GM19455 (cell line): ENCODE measurements around the gene EPSTI1.
A peak's percentile ranks its signal among the peaks of the same experiment; 100 is the strongest.
"Not testable (repeated sequence)": the region's sequence is repeated elsewhere in the genome, so short reads cannot be mapped to it uniquely, and the experiment has no call there.

ENCODE experiments used
- ATAC-seq: cut with Tn5 transposase; IDR thresholded peaks from one replicate; pipeline ENCODE4 v1.9.1; 2021; ENCODE audit not compliant: unreplicated experiment

The EPSTI1 gene

DNA sequence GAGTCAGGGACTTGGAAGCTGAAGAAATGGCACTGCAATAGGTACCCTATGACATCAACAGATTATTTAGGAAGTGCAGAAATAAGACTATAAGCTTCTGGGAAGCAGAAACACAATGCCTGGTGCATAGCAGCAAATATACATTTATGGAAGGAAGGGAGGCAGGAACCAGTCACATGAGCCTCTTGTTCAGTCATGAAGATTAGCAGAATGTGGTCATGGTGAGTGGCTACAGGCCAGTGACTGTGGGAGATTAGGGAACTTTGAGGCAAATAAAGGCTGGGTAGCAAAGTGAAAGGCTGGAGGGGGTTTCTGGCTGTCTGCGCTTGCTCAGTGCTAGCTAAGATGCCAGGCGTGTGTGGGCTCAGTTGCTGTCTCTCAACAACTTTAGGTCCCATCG lies 96.3 kb downstream of the EPSTI1 start:
- ATAC-seq = no peak

DNA sequence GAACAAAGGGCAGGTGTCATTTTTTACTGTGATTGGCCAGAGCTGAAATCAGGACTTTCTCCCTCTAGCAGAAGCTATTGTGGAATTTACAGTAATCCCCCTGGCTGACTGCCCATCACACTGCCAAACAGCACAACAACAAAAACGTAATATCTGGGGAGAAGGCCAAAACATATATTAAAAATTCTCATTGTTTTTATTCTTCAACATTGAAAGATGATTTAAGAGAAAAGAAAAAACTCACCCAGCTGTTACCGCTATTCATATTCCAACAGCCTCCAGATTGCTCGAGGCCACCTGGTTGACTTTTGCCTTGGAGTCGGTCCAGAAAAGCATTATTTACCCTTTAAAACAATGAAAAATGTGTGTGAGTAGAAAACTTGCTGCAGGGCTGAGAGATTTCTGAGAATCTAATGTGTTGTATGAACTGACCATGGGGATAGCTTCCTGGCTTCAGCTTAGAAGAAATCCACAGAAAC lies 97.2 kb downstream of the EPSTI1 start:
- ATAC-seq = no peak

DNA sequence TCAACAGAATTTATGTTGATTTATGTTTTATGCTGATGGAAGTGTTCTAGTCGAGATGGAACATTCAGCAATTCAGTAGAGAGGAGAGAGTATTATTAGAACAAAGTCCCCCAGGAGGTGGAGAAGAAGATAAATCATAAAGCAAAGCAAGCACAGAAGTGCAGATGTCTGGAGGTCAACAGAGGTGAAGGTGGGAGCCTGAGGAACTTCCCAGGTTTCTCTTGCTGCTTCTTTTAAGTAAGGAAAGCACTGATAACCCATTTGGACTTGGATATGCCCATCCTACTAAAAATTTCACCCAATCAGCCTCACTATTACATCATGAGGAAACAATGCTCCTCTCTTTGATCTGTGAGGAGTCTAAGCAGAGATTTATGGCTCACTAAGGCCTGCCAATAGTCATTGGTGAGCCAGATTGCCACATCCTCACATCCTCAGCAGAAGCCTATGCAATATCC lies 98.8 kb downstream of the EPSTI1 start:
- no peak for ATAC-seq

DNA sequence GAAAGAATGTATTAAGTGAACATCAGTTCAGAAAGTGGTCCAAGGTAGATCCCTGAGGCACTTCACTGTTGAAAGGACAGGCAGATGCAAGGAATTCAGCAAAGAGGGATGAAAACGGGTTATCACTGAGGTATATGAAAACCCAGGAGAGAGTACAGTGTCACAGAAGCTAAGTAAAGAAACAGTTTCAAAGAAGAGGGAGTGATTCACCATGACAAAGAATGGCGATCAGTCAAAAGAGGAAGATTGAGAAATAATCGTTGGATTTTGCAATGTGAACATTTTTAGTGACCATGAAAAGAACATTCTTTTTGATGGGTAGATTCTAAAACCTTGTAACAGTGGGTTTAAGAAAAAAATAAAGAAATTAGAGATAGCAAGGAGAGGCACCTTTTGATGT lies 99.3 kb downstream of the EPSTI1 start:
- ATAC-seq = no peak

- ATAC-seq = no peak
These were observed 100.5 kb downstream of the EPSTI1 start for GRCh38 chr13:42891591-42891990.

DNA sequence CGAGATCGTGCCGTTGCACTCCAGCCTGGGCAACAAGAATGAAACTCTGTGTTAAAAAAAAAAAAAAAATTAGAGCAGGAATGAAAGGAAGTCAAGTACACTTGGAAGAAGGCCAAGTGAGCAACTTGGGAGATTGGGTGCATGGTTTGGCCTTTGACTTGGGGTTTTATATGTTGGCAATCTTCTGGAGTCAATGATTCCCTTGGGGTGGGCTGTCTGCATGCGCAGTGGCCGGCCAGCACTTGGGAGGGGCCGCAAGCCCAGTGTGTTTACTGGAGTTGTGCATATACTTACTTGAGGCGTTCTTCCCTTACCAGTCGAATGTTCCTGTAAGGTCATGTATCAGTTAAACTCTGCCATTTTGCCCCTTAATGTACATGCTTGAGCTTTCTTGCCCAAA lies 106.7 kb downstream of the EPSTI1 start:
- ATAC-seq = no peak

DNA sequence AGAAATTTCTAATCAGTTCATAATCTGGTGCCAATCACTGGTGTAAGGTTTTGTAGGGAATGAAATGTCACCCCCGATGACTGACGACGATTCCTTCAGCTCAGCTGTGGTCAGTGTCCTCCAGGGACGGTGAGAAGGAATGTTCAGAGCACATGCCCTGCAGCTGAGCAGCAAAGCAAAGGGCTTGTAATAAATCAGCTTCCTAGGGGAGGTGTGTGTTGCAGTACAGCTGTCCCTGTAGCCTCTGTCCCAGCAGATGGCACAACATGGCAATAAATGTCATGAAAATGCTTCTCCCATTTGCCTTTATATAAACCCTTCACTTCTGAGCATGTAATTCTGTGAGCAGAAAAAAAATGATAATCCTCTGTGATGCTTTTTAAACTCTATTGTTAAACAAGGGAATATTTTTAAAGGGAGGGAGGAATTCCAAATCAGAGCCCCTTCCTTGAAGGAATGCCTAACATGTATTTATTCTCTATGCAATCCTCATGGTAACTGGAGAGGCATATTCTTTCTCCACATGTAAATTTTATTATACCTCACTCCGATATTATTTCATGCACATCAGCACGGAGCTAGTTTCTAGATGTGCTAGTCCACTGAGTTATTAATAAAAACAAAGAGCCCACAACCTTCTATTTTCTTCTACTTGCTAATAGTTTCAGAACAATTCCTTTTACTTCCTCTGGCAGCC lies 108.1 kb downstream of the EPSTI1 start:
- no peak for ATAC-seq

DNA sequence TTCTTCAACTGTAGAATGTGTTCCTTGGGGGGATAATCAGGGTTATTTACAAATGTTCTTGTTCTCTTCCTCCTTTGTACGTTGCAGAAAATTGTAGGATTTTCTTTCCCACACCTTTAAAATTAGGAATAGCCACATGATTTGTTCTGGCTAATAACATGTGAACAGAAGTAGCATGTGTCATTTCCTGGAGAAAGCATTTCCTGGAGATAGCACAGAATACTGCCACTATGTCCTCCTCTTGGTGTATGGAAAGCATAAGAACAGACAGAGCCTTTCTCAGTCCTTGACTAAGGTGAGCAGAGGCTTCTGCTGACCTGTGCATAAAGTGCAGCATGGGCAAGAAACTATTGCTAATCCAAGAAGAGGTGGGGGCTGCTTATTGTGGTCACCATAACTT lies 108.9 kb downstream of the EPSTI1 start:
- ATAC-seq = no peak

GRCh38 chr13:42880056-42880605 lies 111.9 kb downstream of the EPSTI1 start:
- ATAC-seq = no peak

- ATAC-seq = no peak
These were observed 113.3 kb downstream of the EPSTI1 start for GRCh38 chr13:42878721-42879120.

DNA sequence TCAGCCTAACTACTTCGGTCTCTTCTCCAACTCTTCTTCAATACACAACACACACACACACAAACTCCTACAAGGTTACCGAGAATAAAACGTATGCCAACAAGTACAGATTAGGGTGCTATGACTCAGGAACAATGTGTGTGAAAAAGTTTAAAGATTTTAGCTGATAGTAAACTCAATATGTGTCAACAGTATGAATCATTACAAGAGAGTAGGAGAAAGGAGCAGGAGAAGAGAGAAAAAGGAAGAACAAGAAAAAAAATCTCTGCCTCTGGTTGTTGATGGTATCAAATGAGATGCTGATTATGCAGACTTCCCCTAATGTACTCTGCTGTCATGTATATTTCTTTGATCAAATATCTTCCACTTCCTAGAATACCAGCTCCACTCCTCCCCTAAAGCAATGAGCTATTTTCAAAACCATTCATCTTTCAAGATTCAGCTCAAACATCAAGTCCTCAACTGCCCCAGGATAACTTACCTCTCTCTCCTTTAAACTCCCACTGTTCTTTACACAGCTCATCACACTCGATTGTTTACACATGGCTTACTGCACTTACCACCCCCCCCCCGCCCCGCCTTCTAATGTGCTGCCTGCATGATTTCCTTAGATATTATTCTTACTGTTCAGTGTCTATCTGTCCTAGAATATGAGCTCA lies 115.0 kb downstream of the EPSTI1 start:
- ATAC-seq = no peak

GRCh38 chr13:42876270-42876714 lies 115.7 kb downstream of the EPSTI1 start:
- ATAC-seq = peak; percentile 91

- ATAC-seq = peak; percentile 31
These were observed 116.4 kb downstream of the EPSTI1 start for GRCh38 chr13:42875475-42876269.

- no peak for ATAC-seq
These were observed 117.8 kb downstream of the EPSTI1 start for GRCh38 chr13:42874221-42874620.

GRCh38 chr13:42873081-42873480 lies 119.0 kb downstream of the EPSTI1 start:
- ATAC-seq = no peak

DNA sequence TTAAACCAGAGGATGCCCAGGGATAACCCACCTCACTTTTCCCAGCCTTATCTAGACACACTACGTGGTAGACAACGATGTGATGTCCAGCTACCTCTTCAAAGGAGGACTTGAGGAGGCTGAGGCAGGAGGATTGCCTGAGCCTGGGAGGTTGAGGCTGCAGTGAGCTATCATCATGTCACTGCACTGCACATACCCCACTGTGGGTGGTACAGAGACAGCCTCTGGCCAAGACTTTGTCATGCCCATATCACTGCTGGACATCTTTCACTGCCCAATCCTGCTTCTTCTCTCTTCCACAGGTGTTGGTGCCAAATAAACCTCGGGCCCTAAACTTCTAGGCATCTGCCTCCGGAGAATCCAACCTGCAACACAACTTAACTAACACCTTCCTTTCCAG lies 124.8 kb downstream of the EPSTI1 start:
- no peak for ATAC-seq

DNA sequence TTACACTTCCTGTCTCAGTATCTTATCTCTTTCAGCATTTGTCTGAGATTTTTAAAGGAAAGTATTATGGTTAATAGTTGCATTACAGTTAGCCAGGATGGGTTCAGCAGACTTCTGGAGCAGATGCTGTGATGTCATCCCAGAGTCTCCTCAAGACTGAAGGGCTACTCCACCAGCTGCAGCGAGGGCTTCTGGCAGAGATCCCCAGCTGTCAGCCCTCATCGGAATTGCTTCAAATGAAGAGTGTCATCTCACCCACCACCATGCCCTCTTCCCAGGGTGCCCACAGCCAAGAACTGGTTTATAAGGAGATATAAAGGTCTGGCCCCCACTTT lies 126.3 kb downstream of the EPSTI1 start:
- no peak for ATAC-seq

DNA sequence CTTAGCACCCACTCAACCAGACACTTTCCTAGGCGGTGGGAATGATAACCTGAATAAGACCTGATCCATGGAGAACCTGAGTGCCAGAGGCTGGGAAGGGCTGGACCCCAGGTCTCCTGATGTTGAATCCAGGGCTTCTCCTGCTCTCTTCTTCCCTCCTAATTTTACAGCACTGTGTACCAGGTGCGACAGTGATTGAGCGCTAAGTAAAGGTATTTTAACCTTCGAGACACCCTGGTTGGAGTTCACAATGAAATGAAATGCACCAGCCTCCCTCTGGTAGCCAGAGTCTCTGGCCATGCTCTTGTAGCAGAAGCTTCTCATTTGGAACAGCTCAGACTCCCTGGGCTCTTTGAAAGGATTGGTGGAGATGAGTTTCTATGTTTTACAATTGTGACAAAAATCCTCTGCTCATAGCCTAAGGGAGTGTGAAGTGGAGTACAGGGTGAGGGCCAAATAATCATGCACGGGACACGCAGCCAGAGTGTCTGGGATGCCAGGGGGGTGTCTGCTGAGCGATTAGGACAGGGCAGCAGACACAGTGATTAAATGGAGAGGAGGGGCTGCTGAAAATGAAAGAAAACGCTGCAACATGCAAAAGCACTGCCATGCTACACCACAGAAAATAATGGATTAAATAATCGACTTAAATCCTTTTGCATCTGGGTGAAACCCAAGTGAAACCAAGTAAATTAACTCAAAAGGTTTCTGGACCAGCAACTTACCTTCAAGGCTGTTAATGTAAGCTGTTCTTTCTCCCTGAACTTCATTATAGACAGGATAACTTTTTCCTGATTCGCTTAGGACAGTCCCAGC lies 126.9 kb downstream of the EPSTI1 start:
- ATAC-seq = no peak

DNA sequence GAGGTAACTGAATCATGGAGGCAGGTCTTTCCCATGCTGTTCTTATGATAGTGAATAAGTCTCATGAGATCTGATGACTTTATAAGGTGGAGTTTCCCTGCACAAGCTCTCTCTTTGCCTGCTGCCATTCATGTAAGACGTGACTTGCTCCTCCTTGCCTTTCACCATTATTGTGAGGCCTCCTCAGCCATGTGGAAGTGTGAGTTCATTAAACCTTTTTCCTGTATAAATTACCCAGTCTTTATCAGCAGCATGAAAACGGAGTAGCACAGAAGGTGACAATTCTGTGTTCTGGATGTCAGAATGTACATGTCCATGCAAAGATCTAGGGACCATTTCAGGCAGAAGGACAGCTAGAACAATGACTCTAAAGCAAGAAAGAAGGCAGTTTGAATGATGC lies 129.7 kb downstream of the EPSTI1 start:
- ATAC-seq = not testable (repeated sequence)

DNA sequence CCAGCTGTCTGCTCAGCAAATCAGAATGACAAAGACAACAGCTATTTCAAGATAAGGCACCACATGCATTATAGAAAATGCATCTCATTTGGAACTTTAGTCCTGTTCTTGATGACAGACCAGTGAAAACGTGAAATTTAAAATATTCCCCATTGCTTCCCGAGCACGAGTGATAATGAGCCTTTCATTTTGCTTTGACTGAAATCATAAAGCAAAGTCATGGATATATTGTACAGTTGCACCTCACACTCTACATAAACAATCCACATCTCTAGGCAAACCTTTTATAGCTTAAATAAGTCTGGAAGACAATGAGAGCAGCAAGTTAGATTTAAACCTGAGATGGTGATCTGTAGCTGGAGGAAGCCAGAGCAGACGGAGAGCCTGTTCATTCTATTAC lies 131.6 kb downstream of the EPSTI1 start:
- ATAC-seq = no peak

- no peak for ATAC-seq
These were observed 132.3 kb downstream of the EPSTI1 start for GRCh38 chr13:42859760-42860159.
